GM18858 (cell line): ENCODE measurements around the gene RNF44.
A peak's percentile ranks its signal among the peaks of the same experiment; 100 is the strongest.

Source experiments
- ATAC-seq: cut with Tn5 transposase; IDR thresholded peaks from one replicate; pipeline ENCODE4 v1.9.1; 2021; ENCODE audit not compliant: unreplicated experiment

RNF44 gene

DNA sequence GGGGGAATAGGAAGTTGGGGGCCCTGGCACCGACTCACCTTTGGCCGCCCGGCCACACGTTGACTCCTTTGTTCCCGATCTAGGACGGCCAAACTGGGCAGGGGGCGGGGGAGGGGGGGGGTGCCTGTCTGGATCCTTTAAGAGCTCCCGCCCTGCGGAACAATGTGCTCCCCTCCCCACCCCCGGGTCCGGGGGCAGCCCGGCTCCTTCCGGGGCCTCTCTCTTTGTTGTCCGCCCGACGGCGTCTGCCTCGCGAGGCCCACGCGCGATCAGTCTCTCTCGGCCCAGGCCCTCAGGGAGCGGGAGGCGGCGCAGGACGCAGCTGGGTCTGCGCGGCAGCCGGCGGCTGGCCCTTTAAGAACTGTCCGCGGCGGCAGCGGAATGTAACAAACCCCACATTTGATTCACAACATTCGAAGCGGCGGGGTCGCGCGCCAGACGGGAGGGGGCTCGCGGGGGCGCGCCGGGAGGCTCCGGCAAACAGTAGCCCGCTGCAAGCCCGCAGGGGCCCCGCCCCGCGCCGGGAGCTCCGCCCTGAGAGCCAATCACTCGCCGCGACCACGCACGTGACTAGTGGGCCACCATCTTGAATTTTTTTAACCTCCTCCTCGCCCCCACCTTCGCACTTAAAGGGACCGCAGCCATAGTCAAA is at the start of gene RNF44:
Gene RNF44 (minus strand): TSS at position 501 of the 652 bp plus-strand sequence. CDS start 4,930 bp downstream, outside the sequence.
- ATAC-seq: peak; percentile 47

DNA sequence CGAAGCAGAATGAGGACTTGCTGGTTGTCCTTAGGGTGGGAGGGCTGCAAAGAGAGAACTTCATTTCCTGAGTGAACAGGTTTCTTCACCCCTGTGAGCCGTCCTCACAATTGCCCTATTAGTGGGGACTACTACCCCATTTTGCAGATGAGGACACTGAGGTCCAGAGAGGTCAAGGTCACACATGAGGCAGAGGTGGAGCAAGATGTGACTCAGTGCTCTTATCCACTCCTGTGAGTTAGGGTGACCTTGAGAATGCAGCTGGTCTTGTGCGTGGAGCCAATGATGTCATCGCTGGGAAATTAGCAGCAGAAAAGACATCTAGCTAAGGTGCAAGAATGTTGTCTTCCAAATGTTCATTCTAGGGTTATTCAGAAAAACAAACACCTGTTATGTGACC is 45.9 kb upstream of the RNF44 start:
- no peak for ATAC-seq

DNA sequence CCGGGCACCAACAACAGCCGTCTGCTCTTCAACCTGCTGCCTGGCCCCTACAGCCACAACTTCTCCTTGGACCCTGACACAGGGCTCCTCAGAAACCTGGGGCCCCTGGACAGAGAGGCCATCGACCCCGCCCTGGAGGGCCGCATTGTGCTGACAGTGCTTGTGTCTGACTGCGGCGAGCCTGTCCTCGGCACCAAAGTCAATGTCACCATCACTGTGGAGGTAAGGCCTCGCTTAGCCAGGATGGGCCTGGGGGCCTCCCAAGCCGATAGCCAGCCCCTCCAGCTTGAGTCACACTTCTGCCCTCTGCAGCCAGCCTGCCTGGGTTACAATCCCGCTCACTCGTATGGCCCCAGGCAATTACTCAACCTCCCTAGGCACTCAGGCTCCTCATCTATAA is 44.2 kb upstream of the RNF44 start:
- ATAC-seq: no peak

DNA sequence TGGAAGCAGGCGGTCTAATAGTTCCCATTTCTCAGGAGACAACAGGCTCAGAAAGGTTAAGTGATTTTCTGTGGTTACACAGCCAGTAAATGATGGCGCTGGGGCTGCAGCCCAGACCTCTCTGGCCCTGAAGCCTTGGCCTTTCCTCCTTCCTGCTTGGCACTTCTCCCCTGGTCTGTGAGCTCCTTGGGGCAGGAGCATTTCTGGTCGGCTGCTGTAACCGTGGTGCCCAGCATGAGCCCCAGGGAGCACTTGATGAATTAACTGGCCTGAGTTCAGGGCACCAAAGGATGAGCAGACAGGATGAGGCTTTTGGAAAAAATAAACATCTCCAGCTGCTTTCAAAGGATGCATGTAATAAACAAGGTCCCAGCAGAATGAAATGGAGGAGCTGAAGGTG is 42.1 kb upstream of the RNF44 start:
- ATAC-seq: no peak

DNA sequence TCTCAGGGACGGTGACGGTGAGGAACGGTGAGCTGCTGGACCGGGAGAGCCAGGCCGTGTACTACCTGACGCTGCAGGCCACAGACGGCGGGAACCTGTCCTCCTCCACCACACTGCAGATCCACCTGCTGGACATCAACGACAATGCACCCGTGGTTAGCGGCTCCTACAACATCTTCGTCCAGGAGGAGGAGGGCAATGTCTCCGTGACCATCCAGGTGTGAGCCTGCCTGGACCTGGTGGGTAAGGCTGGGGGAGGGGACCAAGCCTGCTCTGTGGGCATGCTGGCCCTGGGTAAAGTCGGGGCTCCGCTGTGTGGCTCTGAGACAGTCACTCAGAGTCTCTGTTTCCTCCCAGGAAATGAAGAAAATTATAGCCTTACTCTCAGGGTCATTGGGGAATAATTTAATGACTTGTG is 41.2 kb upstream of the RNF44 start:
- ATAC-seq: no peak

- no peak for ATAC-seq
Observed at GRCh38 chr5:176577312-176578176, 40.3 kb upstream of the RNF44 start.

DNA sequence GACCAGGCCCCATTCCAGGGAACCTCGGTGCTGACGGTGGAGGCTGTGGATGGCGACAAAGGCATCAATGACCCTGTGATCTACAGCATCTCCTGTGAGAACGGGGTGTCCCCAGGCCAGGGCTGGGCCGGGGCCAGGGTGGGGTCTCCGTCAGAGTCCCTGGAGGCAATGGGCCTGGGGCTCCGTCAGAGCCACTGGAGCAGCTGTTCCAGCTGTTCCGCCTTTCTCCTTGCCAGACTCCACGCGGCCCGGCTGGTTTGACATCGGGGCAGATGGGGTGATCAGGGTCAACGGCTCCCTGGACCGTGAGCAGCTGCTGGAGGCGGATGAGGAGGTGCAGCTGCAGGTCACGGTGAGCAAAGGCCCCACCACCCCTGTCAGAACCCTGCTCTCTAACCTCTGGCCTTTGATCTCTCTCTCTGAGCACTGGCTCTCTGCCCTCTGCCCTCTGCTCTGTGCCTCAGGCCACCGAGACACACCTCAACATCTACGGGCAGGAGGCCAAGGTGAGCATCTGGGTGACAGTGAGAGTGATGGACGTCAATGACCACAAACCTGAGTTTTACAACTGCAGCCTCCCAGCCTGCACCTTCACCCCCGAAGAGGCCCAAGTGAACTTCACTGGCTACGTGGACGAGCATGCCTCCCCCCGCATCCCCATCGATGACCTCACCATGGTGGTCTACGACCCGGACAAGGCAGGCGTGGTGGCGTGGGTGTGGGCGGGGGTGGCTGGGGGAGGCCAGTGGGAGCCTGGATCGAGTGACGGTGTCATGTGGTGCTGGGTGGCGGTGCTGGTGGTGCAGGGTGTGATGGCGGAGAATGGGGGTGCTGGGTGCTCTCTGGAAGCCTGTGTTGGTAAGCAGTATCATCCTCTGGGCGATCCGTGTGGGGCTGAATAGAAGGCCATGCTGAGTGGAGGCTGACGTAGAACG is 38.6 kb upstream of the RNF44 start:
- no peak for ATAC-seq

- ATAC-seq: no peak
Observed at GRCh38 chr5:176575066-176575465, 37.9 kb upstream of the RNF44 start.

DNA sequence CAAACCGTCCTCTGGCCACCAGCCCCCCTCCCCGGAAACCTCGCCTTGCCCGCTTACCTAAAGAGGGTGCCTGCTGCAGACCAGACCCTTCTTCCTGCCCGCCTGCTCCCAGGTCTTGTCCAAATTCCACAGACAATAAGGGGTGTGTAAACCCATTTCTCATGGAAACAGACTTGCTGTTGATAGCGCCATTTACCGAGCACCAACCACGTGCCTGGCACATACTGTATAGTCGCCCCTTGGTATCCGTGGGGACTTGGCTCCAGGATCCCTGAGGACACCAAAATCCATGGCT is 37.0 kb upstream of the RNF44 start:
- ATAC-seq: no peak

GRCh38 chr5:176573564-176574296 is 36.5 kb upstream of the RNF44 start:
- no peak for ATAC-seq

DNA sequence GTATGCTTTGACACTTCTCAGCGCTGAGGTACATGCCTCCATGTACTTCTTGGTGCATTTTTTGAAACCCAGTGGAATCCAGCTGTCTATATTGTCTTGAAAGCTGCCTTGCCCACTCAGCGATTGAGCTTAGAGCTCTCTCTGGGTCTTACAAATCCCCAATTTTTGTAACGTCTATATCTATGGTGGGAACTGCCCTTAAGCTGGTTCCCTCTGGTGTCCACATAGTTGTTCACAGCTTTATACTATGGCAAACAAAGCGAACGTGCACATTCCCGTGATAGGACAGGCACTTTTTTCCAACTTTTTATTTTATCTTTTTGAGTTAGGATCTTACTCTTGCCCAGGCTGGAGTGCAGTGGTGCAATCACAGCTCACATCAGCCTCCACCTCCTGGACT is 32.8 kb upstream of the RNF44 start:
- no peak for ATAC-seq

DNA sequence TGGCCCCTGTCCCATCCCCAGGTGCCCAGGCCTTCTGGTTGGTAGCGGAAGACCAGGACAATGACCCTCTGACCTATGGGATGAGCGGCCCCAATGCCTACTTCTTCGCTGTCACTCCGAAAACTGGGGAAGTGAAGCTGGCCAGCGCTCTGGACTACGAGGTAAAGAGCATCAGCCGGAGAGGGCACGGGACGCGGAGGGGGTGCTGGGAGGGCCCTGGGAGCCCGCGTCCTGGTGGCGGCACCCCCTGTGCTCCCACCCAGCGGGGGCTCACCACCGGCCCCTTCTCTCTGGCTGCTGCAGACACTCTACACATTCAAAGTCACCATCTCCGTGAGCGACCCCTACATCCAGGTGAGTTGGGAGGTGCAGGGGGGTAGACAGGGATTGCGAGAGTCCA is 31.5 kb upstream of the RNF44 start:
- no peak for ATAC-seq

GRCh38 chr5:176565760-176566288 is 28.6 kb upstream of the RNF44 start:
- no peak for ATAC-seq

DNA sequence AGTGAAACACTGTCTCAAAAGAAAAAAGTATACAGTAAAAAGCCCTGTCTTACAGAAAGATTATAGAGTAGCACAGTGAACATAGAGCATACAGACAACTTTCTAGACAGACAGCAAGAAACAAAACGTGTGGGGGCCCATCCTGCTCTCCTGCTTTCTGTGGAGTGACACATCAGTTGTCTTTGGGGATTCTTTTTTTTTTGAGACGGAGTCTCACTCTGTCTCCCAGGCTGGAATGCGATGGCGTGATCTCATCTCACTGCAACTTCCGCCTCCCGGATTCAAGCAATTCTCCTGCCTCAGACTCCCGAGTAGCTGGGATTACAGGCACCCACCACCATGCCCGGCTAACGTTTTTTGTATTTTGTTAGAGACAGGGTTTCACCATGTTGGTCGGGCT is 26.8 kb upstream of the RNF44 start:
- no peak for ATAC-seq

DNA sequence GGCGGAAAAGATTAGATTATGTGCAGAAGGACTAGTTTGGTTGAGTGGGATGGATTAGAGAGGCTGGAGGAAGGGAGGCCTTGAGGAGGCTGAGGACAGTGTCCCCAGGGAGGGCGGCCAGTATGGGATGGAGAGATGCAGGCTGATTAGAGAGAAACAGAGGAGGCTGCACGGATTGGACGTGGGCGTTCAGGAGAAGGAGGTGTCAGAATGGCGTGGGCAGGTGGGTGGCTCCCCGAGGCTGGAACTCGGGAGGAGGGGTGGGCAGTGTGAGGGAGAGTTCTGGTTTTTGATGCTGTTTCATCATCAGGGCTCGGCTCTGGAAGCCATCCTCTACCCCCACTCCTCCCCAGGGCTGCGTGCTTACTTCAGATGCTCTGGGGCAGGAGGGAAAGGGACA is 25.0 kb upstream of the RNF44 start:
- ATAC-seq: no peak

- no peak for ATAC-seq
Observed at GRCh38 chr5:176561259-176561658, 24.1 kb upstream of the RNF44 start.

- ATAC-seq: no peak
Observed at GRCh38 chr5:176560364-176560763, 23.2 kb upstream of the RNF44 start.

DNA sequence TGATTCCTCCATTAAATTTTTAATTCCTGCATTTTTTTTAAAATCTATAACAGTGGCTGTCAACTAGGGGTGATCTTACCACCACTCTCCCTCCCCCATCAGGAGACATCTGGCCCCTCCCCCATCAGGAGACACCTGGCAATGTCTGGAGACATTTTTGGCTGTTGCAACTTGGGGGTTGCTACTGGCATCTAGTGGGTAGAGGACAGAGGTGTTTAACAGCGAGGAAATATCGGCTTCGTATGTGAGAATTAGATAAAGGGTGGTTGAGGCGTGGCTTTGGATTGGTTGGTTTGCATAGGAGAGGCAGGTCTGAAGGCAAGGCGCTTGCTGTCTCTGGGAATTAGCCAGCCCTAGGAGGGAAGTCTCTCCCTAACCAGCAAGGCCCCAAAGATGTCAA is 22.5 kb upstream of the RNF44 start:
- no peak for ATAC-seq

- no peak for ATAC-seq
Observed at GRCh38 chr5:176557846-176558245, 20.6 kb upstream of the RNF44 start.

- ATAC-seq: no peak
Observed at GRCh38 chr5:176553260-176554085, 16.3 kb upstream of the RNF44 start.
